OCI-LY7 (cell line): ENCODE measurements around the gene SYCP2. TPM values are rescaled to one million over a fixed set of nuclear protein-coding genes. Genes with fewer than 3 reads are reported as not detected.

Experiments
- BruUV-seq: library from RNA; stranded (reverse); fragments of 400-500 nt; replicated peaks from 2 replicates; lab custom pipeline; 2021; lab: Mats Ljungman, UMichigan
- CTCF ChIA-PET: fragments of 300-600 bp; sonication (Branson Sonifier 250); formaldehyde crosslinking; loops from one replicate; lab custom pipeline; 2022; ENCODE audit warnings: antibody characterized with exemption; ENCODE audit not compliant: unreplicated experiment; lab: Charles Lee
- POLR2A ChIA-PET: fragments of 300-600 bp; sonication (Branson Sonifier 250); formaldehyde crosslinking; loops from one replicate; lab custom pipeline; 2022; ENCODE audit warnings: antibody characterized with exemption; lab: Charles Lee
- DNase-seq: peaks from one replicate; pipeline ENCODE4 v3.0.0-alpha.2; 2015; ENCODE audit warnings: low spot score
- H2AFZ ChIP-seq: fragments of 200-600 bp; sonication (generic), shearing (Covaris generic); 2 replicates; pipeline ENCODE4 v1.6.1; 2014; ENCODE audit warnings: mild to moderate bottlenecking, antibody characterized with exemption, low read length, moderate library complexity
- H3K27ac ChIP-seq: fragments of 200-600 bp; sonication (generic); 2 replicates; pipeline ENCODE4 v1.5.1; 2014; ENCODE audit warnings: mixed run types, low read depth, mild to moderate bottlenecking, moderate library complexity, low read length, inconsistent platforms; ENCODE audit not compliant: poor library complexity, severe bottlenecking
- H3K36me3 ChIP-seq: fragments of 200-600 bp; sonication (generic); 2 replicates; pipeline ENCODE4 v1.6.1; 2014; ENCODE audit warnings: mild to moderate bottlenecking, antibody characterized with exemption, low read length, moderate library complexity, mixed read lengths; ENCODE audit not compliant: insufficient read depth
- H3K4me1 ChIP-seq: fragments of 200-600 bp; sonication (generic); 2 replicates; pipeline ENCODE4 v1.5.1; 2014; ENCODE audit warnings: mild to moderate bottlenecking, low read length; ENCODE audit not compliant: insufficient read depth, poor library complexity, severe bottlenecking
- H3K4me2 ChIP-seq: fragments of 200-600 bp; sonication (generic); 2 replicates; pipeline ENCODE4 v1.6.1; 2014; ENCODE audit warnings: mild to moderate bottlenecking, low read length
- H3K4me3 ChIP-seq: fragments of 200-600 bp; sonication (generic); 2 replicates; pipeline ENCODE4 v1.5.1; 2014; ENCODE audit warnings: mild to moderate bottlenecking, low read depth, low read length; ENCODE audit not compliant: poor library complexity, severe bottlenecking
- H3K79me2 ChIP-seq: fragments of 200-600 bp; sonication (generic); 2 replicates; pipeline ENCODE4 v1.6.1; 2016; ENCODE audit warnings: low read depth, mild to moderate bottlenecking, low read length, moderate library complexity, mixed read lengths; ENCODE audit not compliant: insufficient read depth
- H3K9me2 ChIP-seq: fragments of 200-600 bp; sonication (generic); 2 replicates; pipeline ENCODE4 v1.6.1; 2016; ENCODE audit warnings: mild to moderate bottlenecking, low read length, mixed read lengths; ENCODE audit not compliant: insufficient read depth
- H3K9me3 ChIP-seq: fragments of 200-600 bp; sonication (generic); 2 replicates; pipeline ENCODE4 v1.6.1; 2014; ENCODE audit warnings: mild to moderate bottlenecking, mixed run types, low read length, mixed read lengths
- H4K20me1 ChIP-seq: fragments of 200-600 bp; sonication (generic); 2 replicates; pipeline ENCODE4 v1.6.1; 2014; ENCODE audit warnings: mild to moderate bottlenecking, antibody characterized with exemption, low read length, moderate library complexity, mixed read lengths; ENCODE audit not compliant: insufficient read depth
- EZH2phosphoT487 ChIP-seq: fragments of 200-600 bp; sonication (generic); IDR thresholded peaks from 2 replicates; pipeline ENCODE4 v1.6.1; 2018; ENCODE audit warnings: low read depth, borderline replicate concordance, mild to moderate bottlenecking, mixed run types, antibody characterized with exemption, low read length, moderate library complexity, mixed read lengths
- intact Hi-C: fragments of 100-400 bp; cut with micrococcal nuclease; formaldehyde crosslinking; loops from one replicate; pipeline ENCODE4 v1.10.0; 2022; ENCODE audit not compliant: unreplicated experiment
- total RNA-seq, 2 experiments: library from RNA; depleted of rRNA in 1 of 2; stranded (reverse); fragments of >200 nt in 1 of 2; shearing (Covaris generic) in 1 of 2; gene quantifications; 2 replicates each; pipeline ENCODE4 v1.2.3, GENCODE V29; 2014 to 2022
- TF ChIP-seq, protein P1 (sequence below): fragments of 200-600 bp; sonication (generic); conservative IDR thresholded peaks from 2 replicates; pipeline ENCODE4 v1.5.1; 2014; ENCODE audit warnings: mild to moderate bottlenecking, antibody characterized with exemption, low read length, moderate library complexity, mixed read lengths

Gene SYCP2
- total RNA-seq, 2 experiments from 2014 or later = 0.19 to 0.38 TPM

GRCh38 chr20:59871096-59871495 is 62.3 kb downstream of the SYCP2 start:
- no peak for DNase-seq
- TF ChIP-seq EZH2phosphoT487 = no peak
- TF ChIP-seq, protein P1, sequence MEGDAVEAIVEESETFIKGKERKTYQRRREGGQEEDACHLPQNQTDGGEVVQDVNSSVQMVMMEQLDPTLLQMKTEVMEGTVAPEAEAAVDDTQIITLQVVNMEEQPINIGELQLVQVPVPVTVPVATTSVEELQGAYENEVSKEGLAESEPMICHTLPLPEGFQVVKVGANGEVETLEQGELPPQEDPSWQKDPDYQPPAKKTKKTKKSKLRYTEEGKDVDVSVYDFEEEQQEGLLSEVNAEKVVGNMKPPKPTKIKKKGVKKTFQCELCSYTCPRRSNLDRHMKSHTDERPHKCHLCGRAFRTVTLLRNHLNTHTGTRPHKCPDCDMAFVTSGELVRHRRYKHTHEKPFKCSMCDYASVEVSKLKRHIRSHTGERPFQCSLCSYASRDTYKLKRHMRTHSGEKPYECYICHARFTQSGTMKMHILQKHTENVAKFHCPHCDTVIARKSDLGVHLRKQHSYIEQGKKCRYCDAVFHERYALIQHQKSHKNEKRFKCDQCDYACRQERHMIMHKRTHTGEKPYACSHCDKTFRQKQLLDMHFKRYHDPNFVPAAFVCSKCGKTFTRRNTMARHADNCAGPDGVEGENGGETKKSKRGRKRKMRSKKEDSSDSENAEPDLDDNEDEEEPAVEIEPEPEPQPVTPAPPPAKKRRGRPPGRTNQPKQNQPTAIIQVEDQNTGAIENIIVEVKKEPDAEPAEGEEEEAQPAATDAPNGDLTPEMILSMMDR = no peak
- H3K4me1 ChIP-seq = no peaks in the 10 kb centered on the region
- H3K36me3 ChIP-seq = no peaks in the 10 kb centered on the region
- intact Hi-C loops = no loop called here
- H4K20me1 ChIP-seq = no peaks in the 10 kb centered on the region
- BruUV-seq = no TSS peak
- no peak overlapping the region for H3K4me2 ChIP-seq
- no peaks in the 10 kb centered on the region for H3K9me2 ChIP-seq
- CTCF ChIA-PET = no interaction called here
- H3K79me2 ChIP-seq = no peaks in the 10 kb centered on the region
- H3K9me3 ChIP-seq = no peaks in the 10 kb centered on the region
- POLR2A ChIA-PET = no interaction called here
- H3K4me3 ChIP-seq = no peak overlapping the region
- no peak overlapping the region for H3K27ac ChIP-seq
- no peak overlapping the region for H2AFZ ChIP-seq

- Histone ChIP-seq H3K4me3 (no peak overlapping the region), H3K9me2 (no peaks in the 10 kb centered on the region), H3K27ac (no peak overlapping the region), H2AFZ (no peak overlapping the region), H3K36me3 (no peaks in the 10 kb centered on the region), H3K4me2 (no peak overlapping the region), H4K20me1 (no peaks in the 10 kb centered on the region), H3K4me1 (no peaks in the 10 kb centered on the region), H3K9me3 (no peaks in the 10 kb centered on the region), H3K79me2 (no peaks in the 10 kb centered on the region)
- DNase-seq = no peak
- no peak for TF ChIP-seq EZH2phosphoT487
- TF ChIP-seq, protein P1 = no peak
- ChIA-PET POLR2A (no interaction called here), CTCF (no interaction called here)
- intact Hi-C loops = no loop called here
- no TSS peak for BruUV-seq
These were observed 67.1 kb downstream of the SYCP2 start for GRCh38 chr20:59866338-59866737.

- no peak overlapping the region for H2AFZ ChIP-seq
- H3K27ac ChIP-seq = no peak overlapping the region
- BruUV-seq = no TSS peak
- POLR2A ChIA-PET = interaction anchor here (0.6 kb wide), 1 partner anchor 338 kb away, joined by 3 read pairs; no protein-coding TSS in a partner anchor
- no peak for TF ChIP-seq EZH2phosphoT487
- TF ChIP-seq, protein P1 = no peak
- DNase-seq = no peak
- H3K9me2 ChIP-seq = no peaks in the 10 kb centered on the region
- no peak overlapping the region for H3K4me2 ChIP-seq
- CTCF ChIA-PET = no interaction called here
- no peaks in the 10 kb centered on the region for H3K9me3 ChIP-seq
- no peaks in the 10 kb centered on the region for H3K36me3 ChIP-seq
- H3K79me2 ChIP-seq = no peaks in the 10 kb centered on the region
- no peaks in the 10 kb centered on the region for H3K4me1 ChIP-seq
- H3K4me3 ChIP-seq = no peak overlapping the region
- intact Hi-C loops = no loop called here
- H4K20me1 ChIP-seq = no peaks in the 10 kb centered on the region
These were observed 68.7 kb downstream of the SYCP2 start for GRCh38 chr20:59864726-59865125.
